Pancreas (tissue), 10 donors: ENCODE data around the gene EIF2B4. TPM values are rescaled to one million over a fixed set of nuclear protein-coding genes. Genes with fewer than 3 reads are reported as not detected.

ENCODE experiments used
- ATAC-seq, 4 donors: fragments of 200-7000 bp; cut with Tn5 transposase; one replicate each; pipeline versions ENCODE4 v1.8.0 to v1.9.1; 2020; ENCODE audit warnings: mild to moderate bottlenecking in 4 of 4, moderate library complexity in 4 of 4
- DNase-seq, 6 donors: peaks; one replicate each; pipeline ENCODE4 v3.0.0-alpha.2; 2020
- FAIRE-seq: peaks from 2 replicates; lab custom pipeline; 2012; peaks lifted over from hg19 to GRCh38; lab: Jason Lieb, UNC
- H3K27ac ChIP-seq, 4 donors: fragments of 200-600 bp; sonication (generic); 1 replicate in 3 of 4; 2 replicates in 1 of 4; pipeline versions ENCODE4 v1.5.0 to v1.8.0; 2020
- H3K27me3 ChIP-seq, 4 donors: fragments of 200-600 bp; one replicate each; pipeline ENCODE4 v1.8.0; 2021
- H3K36me3 ChIP-seq, 3 donors: fragments of 200-600 bp; sonication (generic) in 1 of 3; one replicate each; pipeline versions ENCODE4 v1.5.0 to v1.8.0; 2020 to 2021
- H3K4me1 ChIP-seq, 3 donors: fragments of 200-600 bp; one replicate each; pipeline ENCODE4 v1.8.0; 2021
- H3K4me3 ChIP-seq, 4 donors: fragments of 200-600 bp; sonication (generic) in 2 of 4; one replicate each; pipeline versions ENCODE4 v1.5.0 to v1.8.0; 2020 to 2021
- H3K9me3 ChIP-seq, 4 donors: fragments of 200-600 bp; one replicate each; pipeline ENCODE4 v1.8.0; 2021
- CTCF ChIP-seq, 4 donors: fragments of 200-600 bp; sonication (generic) in 3 of 4; IDR thresholded peaks; one replicate each; pipeline versions ENCODE4 v1.5.0 to v1.8.0; 2021; ENCODE audit warnings: antibody characterized with exemption in 4 of 4
- WGBS, 2 donors: extraction: QIAGEN DNeasy Blood & Tissue Kit; methylation state at CpG; one replicate each; pipeline ENCODE4 v1.1.7; 2013; 5-methylcytosine and 5-hydroxymethylcytosine counted together
- intact Hi-C, 3 donors: fragments of 100-400 bp; cut with DNase I; formaldehyde crosslinking; loops; one replicate each; pipeline versions ENCODE4 v1.11.1 to v1.14.2; 2022
- polyA plus RNA-seq, 2 donors: library from polyadenylated mRNA; stranded (reverse); fragments of 200-250 nt; gene quantifications; one replicate each; pipeline ENCODE4 v1.2.3, GENCODE V29; 2013
- total RNA-seq, 6 donors: library from RNA; stranded (reverse); fragmentation: NEBNext Ultra II Directional in 4 of 6; extraction: Animal tissue kit (Norgen Biotek cat#: 25700) in 4 of 6; gene quantifications; one replicate each; pipeline versions ENCODE4 v1.2.1 to v1.2.4, GENCODE V29; 2021 to 2023
- donor health status: healthy with polysubstance abuse.
- donor health status: DM: no; HTN: no; CAD: no; lungs with moderate emphysema.
- donor health status: DM: no; HTN: no; CAD: no.
- donor health status: control.
- donor health status: control.
- donor health status: Bipolar disorder and iron deficiency.
- donor health status: DM: yes; HTN: yes; CAD: no.
- donor health status: DM: no; HTN: no; CAD: no.
- donor health status: DM: no; HTN: no; CAD: no.
- donor health status: DM: yes; HTN: yes; CAD: no.

Gene EIF2B4
- total and polyA plus RNA-seq, 8 donors, result 24.1 to 98.1 (median 32.5) TPM

DNA sequence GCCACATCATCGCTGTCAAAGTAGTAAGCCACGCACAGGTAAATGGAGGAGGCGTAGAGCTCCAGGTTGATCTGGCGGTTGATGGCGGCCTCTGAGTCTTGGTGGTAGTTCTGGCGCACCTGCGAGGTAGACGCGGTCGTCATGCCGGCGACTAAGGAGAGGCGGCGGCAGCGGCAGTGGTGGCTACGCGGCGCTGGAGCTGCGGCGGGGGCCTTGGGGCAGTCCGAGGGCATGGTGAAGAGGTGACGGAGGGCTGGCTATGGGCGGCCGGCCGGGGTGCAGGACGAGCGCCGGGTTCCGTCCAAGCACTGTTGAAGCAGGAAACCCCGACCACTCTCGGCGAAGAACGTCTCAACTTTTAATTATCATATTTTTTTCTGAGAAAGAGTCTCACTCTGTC, 23.1 kb upstream of the EIF2B4 start:
- 98% methylated on average over 31 to 33 of the region's 33 CpGs for WGBS, 2 donors
- TF ChIP-seq CTCF (IDR thresholded peaks at IDR 0.05), result no peak
- no peak for FAIRE-seq
- Histone ChIP-seq H3K36me3 (no peaks in the 10 kb centered on the region), H3K4me1 (no peaks in the 10 kb centered on the region), H3K27me3 (no peaks in the 10 kb centered on the region), H3K27ac (no peak overlapping the region), H3K4me3 (no peak overlapping the region), H3K9me3 (no peaks in the 10 kb centered on the region)
- no peak for ATAC-seq
- DNase-seq, result no peak
- intact Hi-C loops, result no loop called here

DNA sequence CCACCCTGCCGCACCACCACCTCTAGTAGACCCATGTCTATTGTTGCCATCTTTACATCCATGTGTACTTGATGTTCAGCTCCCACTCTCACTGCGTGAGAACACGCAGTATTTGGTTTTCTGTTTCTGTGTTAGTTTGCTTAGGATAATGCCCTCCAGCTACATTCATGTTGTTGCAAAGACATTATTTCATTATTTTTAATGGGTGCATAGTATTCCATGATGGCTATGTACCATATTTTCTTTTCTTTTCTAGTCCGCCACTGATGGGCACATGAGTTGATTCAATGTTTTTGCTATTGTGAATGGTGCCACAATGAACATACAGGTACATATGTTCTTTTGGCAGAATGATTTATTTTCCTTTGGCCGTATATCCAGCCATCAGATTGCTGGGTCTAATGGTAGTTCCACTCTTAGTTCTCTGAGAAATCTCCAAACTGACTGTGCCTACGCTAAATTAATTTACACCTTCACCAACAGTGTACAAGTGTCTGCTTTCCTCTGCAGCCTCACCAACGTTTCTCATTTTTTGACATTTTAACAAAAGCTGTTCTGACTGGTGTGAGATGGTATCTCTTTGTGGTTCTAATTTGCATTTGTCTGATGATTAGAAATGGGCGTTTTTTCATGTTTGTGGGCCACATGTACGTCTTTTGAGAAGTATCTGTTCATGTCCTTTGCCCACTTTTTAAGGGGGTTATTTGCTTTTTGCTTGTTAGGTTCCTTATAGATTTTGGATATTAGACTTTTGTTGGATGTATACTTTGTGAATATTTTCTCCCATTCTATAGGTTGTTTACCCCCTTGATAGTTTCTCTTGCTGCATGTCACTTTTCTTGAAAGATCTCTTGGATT, 20.9 kb upstream of the EIF2B4 start:
- DNase-seq, result no peak
- FAIRE-seq, result no peak
- Histone ChIP-seq H3K27me3 (no peaks in the 10 kb centered on the region), H3K27ac (no peak overlapping the region), H3K4me3 (no peak overlapping the region), H3K9me3 (no peaks in the 10 kb centered on the region), H3K4me1 (no peaks in the 10 kb centered on the region), H3K36me3 (peaks cover 0 to 3% (median 0%) of the 10 kb centered on the region in 3 donors)
- intact Hi-C loops, result no loop called here
- WGBS, 2 donors, result 91 to 97% methylated on average over 9 of the region's 9 CpGs
- ATAC-seq, result no peak
- no peak for TF ChIP-seq CTCF (IDR thresholded peaks at IDR 0.05)

DNA sequence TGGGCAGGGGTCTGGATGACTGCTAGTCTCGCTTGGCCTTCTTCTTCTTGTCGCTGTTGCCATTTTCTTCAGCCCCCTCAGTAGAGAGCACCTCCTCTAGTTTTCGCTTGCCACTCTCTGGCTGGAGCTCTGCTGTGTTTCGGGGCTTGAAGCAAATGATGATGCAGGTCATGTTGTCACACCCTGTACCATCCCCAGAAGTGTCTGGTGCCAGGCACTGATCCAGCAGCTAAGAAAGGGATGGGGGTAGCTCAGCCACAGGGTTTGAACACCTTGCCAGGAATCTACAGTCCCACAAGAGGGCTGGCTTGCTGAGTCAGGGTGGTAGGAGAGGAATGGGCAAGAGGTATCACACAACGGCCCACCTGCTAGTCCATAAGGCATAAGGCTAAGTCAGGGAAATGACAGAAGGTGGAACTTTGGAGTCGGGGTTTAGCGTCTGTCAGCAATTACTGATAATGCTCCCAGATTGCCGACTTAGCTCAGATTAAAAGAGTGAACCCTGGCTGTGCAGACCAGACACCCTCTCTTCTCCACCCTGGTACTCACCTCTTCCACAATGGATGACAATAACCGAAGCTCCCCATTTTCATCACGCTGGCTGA, 11.5 kb upstream of the EIF2B4 start:
- DNase-seq (no peak), FAIRE-seq (no peak), ATAC-seq (no peak)
- Histone ChIP-seq H3K27me3 (no peaks in the 10 kb centered on the region), H3K4me1 (peaks cover 5 to 14% (median 5%) of the 10 kb centered on the region in 3 donors), H3K9me3 (no peaks in the 10 kb centered on the region), H3K27ac (peak overlapping the region in 3 of 4 donors; percentile 89 to 92 (median 90)), H3K36me3 (peaks cover 0 to 42% (median 7%) of the 10 kb centered on the region in 3 donors), H3K4me3 (no peak overlapping the region)
- WGBS, 2 donors, result 82 to 85% methylated on average over 10 of the region's 10 CpGs
- intact Hi-C loops, result no loop called here
- TF ChIP-seq CTCF (IDR thresholded peaks at IDR 0.05), result no peak

DNA sequence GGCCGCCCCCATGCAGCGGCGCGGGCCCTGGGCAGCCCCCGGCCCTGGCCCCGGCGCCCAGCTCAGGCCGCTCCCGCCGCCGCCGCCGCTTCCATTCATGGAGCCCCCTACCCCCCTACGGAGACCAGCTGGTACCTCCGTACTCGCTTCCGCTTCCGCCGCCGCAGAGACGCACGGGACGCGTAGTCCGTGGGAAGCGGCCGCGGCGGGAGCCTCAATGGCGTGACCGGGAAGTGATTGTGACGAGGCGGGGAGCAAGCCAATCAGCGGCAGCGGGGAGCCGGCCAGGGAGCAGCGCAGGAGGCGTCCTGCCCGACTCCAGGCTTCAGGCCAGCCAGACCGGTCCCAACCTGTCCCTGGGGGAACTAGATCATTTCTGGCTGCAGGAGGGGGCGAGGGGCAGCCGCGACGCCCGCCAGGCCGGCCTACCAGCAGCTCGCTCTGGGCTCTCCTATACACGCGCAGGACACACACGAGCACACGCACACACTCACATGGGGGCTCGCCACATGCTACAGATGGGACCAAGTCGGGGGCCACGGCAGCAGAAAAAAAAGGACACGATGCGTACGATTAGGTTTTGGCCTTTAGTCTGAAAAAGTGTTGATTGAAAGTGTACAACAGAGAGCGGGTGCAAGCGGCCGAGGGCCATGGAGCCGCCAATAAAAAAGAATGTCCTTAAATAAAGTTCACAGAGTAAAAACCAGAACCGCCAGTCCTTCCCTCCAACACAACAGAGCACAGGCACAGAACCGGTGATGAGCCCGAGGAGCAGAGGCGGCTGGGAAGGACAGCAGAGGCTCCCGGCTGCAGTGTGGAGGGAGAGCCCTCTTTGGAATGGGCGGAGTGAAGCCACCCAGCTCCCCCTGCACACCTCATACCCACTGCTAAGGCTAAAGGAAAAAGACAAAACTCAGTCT, 10.7 kb upstream of the EIF2B4 start, which contains the start of gene ZNF513:
Gene ZNF513, minus strand, starts transcription at position 109 of the 920 bp plus-strand sequence. CDS start 208 bp downstream, outside the sequence.
- WGBS, 2 donors, result 11 to 15% methylated on average over 56 to 67 of the region's 67 CpGs
- FAIRE-seq (peak; percentile 82), ATAC-seq (peak; percentile 92 to 94 (median 92)), DNase-seq (peak; percentile 96 to 99 (median 97))
- Histone ChIP-seq H3K27me3 (no peaks in the 10 kb centered on the region), H3K4me3 (peak within 1 kb of the TSS; percentile 44 to 64 (median 56)), H3K36me3 (peaks cover 0 to 46% (median 15%) of the 10 kb centered on the region in 3 donors), H3K9me3 (no peaks in the 10 kb centered on the region), H3K4me1 (peaks cover 5 to 14% (median 5%) of the 10 kb centered on the region in 3 donors), H3K27ac (peak within 1 kb of the TSS; percentile 79 to 92 (median 90))
- no peak for TF ChIP-seq CTCF (IDR thresholded peaks at IDR 0.05)
- intact Hi-C loops, result no loop called here
